ENCODE data around the gene ZNF32.

Gene ZNF32

DNA sequence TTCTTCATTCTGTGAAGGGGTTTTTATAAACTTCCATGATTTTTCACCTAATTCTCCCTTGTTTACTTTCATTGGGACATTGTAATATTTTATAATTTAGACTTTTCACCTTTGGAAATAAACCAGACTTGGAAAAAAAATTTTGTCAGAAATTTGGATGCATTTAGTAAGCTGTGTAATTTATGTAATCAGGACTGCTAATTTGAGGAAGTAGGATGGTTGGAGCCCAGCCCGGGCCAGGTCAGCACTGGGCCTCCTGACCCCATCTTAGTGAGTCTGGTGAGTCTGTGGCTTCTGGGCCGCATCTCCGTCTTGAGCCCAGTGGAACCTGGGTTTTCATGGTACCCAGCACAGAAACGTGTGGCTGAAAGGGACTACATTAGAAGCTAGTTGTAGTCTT lies 27.6 kb upstream of the ZNF32 start:
- TF ChIP-seq, protein P1, sequence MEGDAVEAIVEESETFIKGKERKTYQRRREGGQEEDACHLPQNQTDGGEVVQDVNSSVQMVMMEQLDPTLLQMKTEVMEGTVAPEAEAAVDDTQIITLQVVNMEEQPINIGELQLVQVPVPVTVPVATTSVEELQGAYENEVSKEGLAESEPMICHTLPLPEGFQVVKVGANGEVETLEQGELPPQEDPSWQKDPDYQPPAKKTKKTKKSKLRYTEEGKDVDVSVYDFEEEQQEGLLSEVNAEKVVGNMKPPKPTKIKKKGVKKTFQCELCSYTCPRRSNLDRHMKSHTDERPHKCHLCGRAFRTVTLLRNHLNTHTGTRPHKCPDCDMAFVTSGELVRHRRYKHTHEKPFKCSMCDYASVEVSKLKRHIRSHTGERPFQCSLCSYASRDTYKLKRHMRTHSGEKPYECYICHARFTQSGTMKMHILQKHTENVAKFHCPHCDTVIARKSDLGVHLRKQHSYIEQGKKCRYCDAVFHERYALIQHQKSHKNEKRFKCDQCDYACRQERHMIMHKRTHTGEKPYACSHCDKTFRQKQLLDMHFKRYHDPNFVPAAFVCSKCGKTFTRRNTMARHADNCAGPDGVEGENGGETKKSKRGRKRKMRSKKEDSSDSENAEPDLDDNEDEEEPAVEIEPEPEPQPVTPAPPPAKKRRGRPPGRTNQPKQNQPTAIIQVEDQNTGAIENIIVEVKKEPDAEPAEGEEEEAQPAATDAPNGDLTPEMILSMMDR (IDR thresholded peaks at IDR 0.05; ENCODE audit: low read length), result no peak
- TF ChIP-seq EZH2phosphoT487 (IDR thresholded peaks at IDR 0.05; ENCODE audit: low read length), result no peak
- no peak for TF ChIP-seq EZH2 (optimal IDR thresholded peaks at IDR 0.05; ENCODE audit: low read depth, low read length)
- Histone ChIP-seq H3K9me3 (replicated peaks; ENCODE audit: insufficient read depth, low read length) (no peaks in the 10 kb centered on the region), H4K20me1 (ENCODE audit: insufficient read depth, low read length) (no peaks in the 10 kb centered on the region), H3K4me3 (ENCODE audit: low read length) (no peak overlapping the region), H3K4me2 (ENCODE audit: low read depth, low read length) (no peak overlapping the region), H3K9me2 (replicated peaks; ENCODE audit: insufficient read depth, low read length) (no peaks in the 10 kb centered on the region), H3K4me1 (ENCODE audit: low read length) (no peaks in the 10 kb centered on the region), H2AFZ (ENCODE audit: low read length) (no peak overlapping the region), H3K9ac (ENCODE audit: low read length) (no peak overlapping the region), H3K79me2 (ENCODE audit: low read length) (no peaks in the 10 kb centered on the region), H3K27me3 (replicated peaks; ENCODE audit: insufficient read depth, low read length) (no peaks in the 10 kb centered on the region), H3K36me3 (replicated peaks; ENCODE audit: insufficient read depth, low read length) (no peaks in the 10 kb centered on the region), H3K27ac (ENCODE audit: low read length) (no peak overlapping the region), H3F3A (ENCODE audit: insufficient read depth, low read length) (no peaks in the 10 kb centered on the region)
- DNase-seq, result no peak

DNA sequence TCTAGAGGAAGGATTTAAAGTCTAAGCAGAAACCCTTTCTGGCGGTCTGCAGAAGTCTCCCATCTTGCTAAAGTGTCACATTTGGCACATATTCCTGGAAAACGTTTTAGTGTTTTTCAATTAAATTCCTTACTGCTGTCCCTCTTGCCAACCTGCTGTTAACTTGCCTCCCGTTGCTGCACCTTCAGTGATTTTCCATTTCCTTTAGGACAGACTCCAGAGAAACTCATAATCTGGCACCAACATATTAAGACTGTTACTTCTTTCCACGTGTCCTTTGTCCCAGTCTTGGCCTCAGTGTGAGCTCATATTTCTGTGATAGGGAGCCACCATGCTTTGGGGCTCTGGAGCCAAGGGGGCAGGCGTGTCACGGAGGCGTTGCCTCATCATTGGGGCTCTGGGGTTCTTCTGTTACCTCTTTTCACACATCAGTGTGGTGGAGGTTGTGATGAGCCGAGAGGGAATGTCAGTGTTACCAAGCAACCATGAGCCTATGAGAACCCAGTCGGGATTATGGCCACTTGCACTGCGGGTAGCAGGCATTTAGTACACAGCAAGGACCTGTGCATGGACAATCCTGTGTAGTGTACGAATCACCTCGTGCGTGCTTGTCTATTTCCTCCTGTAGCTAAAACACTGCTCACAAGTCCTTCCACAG lies 26.0 kb upstream of the ZNF32 start:
- Histone ChIP-seq H2AFZ (ENCODE audit: low read length) (no peak overlapping the region), H3K27me3 (replicated peaks; ENCODE audit: insufficient read depth, low read length) (no peaks in the 10 kb centered on the region), H3F3A (ENCODE audit: insufficient read depth, low read length) (no peaks in the 10 kb centered on the region), H3K4me3 (ENCODE audit: low read length) (no peak overlapping the region), H4K20me1 (ENCODE audit: insufficient read depth, low read length) (no peaks in the 10 kb centered on the region), H3K27ac (ENCODE audit: low read length) (no peak overlapping the region), H3K4me1 (ENCODE audit: low read length) (no peaks in the 10 kb centered on the region), H3K9ac (ENCODE audit: low read length) (no peak overlapping the region), H3K4me2 (ENCODE audit: low read depth, low read length) (no peak overlapping the region), H3K9me2 (replicated peaks; ENCODE audit: insufficient read depth, low read length) (no peaks in the 10 kb centered on the region), H3K79me2 (ENCODE audit: low read length) (no peaks in the 10 kb centered on the region), H3K36me3 (replicated peaks; ENCODE audit: insufficient read depth, low read length) (no peaks in the 10 kb centered on the region), H3K9me3 (replicated peaks; ENCODE audit: insufficient read depth, low read length) (no peaks in the 10 kb centered on the region)
- TF ChIP-seq EZH2 (optimal IDR thresholded peaks at IDR 0.05; ENCODE audit: low read depth, low read length), result no peak
- TF ChIP-seq EZH2phosphoT487 (IDR thresholded peaks at IDR 0.05; ENCODE audit: low read length), result no peak
- TF ChIP-seq, protein P1 (IDR thresholded peaks at IDR 0.05; ENCODE audit: low read length), result no peak
- no peak for DNase-seq

DNA sequence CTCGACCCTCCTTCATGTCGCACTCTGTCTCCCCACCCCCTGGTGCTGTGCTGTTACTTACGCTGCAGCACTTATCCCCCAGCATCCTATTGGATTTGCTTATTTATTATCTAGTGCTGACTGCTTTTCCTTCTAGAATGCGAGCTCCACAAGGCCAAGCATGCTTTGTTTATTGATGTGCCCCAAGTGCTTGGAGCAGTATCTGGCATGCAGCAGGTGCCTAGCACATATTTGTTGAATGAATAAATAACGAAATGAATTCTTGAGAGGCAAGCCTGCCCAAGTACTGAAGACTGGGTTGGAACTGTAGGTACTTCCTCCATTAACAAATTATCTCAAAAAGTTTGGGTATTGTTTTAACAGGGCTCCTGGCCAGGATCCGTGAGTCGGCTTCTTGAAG lies 24.8 kb upstream of the ZNF32 start:
- Histone ChIP-seq H3K9ac (ENCODE audit: low read length) (no peak overlapping the region), H4K20me1 (ENCODE audit: insufficient read depth, low read length) (no peaks in the 10 kb centered on the region), H3K9me3 (replicated peaks; ENCODE audit: insufficient read depth, low read length) (no peaks in the 10 kb centered on the region), H3K9me2 (replicated peaks; ENCODE audit: insufficient read depth, low read length) (no peaks in the 10 kb centered on the region), H3K27ac (ENCODE audit: low read length) (no peak overlapping the region), H3K36me3 (replicated peaks; ENCODE audit: insufficient read depth, low read length) (no peaks in the 10 kb centered on the region), H3K4me1 (ENCODE audit: low read length) (no peaks in the 10 kb centered on the region), H3K79me2 (ENCODE audit: low read length) (no peaks in the 10 kb centered on the region), H3K4me3 (ENCODE audit: low read length) (no peak overlapping the region), H3K4me2 (ENCODE audit: low read depth, low read length) (no peak overlapping the region), H3F3A (ENCODE audit: insufficient read depth, low read length) (no peaks in the 10 kb centered on the region), H3K27me3 (replicated peaks; ENCODE audit: insufficient read depth, low read length) (no peaks in the 10 kb centered on the region), H2AFZ (ENCODE audit: low read length) (no peak overlapping the region)
- TF ChIP-seq EZH2 (optimal IDR thresholded peaks at IDR 0.05; ENCODE audit: low read depth, low read length) (no peak), EZH2phosphoT487 (IDR thresholded peaks at IDR 0.05; ENCODE audit: low read length) (no peak)
- TF ChIP-seq, protein P1 (IDR thresholded peaks at IDR 0.05; ENCODE audit: low read length), result no peak
- no peak for DNase-seq
